HL-60/S4 (cell line): ENCODE data around the gene HEG1.

Source experiments
- in situ Hi-C: fragments of 300-500 bp; cut with MboI; formaldehyde crosslinking; loops from 2 replicates; pipeline ENCODE4 v1.14.3; 2022; ENCODE audit warnings: low sequenced_read_pairs

HEG1 gene

DNA sequence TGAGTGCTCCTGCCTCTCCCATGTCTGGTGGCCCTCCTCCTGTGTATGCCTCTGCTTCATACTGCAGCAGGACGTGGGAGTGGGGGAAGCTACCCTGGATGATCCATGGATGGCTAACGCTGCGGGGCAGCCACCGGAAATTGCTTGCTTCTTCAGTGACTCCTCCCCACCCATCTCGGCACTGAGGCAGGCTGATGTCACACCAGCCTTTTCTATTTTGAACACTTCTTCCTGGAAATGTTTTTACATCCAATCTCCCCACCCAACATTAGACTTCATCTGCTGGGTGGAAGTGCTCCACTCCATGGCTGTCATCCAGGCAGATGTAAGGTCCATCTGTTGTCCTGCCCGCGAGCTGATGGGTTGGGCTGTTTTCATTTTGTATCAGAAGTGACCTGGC is 62.3 kb downstream of the HEG1 start:
- in situ Hi-C loops, result no loop called here

DNA sequence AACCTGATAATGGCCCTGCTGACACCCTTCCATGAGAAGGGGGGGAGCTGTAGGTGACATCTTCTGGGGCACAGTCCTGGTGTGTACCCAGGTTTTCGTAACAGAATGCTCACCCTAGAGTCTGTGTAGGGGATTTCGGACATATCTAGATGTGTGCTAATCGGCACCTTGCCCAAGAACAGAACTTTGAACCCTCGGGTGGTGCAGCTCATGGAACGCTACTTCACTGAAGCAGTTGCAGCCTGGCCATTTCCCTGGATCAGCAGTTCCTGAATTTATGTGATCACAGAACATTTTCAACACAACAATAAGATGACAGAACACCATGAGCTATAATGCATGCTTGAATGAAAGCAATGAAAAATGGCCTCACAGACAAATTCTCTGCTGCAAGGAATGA is 63.8 kb downstream of the HEG1 start:
- in situ Hi-C loops, result no loop called here

DNA sequence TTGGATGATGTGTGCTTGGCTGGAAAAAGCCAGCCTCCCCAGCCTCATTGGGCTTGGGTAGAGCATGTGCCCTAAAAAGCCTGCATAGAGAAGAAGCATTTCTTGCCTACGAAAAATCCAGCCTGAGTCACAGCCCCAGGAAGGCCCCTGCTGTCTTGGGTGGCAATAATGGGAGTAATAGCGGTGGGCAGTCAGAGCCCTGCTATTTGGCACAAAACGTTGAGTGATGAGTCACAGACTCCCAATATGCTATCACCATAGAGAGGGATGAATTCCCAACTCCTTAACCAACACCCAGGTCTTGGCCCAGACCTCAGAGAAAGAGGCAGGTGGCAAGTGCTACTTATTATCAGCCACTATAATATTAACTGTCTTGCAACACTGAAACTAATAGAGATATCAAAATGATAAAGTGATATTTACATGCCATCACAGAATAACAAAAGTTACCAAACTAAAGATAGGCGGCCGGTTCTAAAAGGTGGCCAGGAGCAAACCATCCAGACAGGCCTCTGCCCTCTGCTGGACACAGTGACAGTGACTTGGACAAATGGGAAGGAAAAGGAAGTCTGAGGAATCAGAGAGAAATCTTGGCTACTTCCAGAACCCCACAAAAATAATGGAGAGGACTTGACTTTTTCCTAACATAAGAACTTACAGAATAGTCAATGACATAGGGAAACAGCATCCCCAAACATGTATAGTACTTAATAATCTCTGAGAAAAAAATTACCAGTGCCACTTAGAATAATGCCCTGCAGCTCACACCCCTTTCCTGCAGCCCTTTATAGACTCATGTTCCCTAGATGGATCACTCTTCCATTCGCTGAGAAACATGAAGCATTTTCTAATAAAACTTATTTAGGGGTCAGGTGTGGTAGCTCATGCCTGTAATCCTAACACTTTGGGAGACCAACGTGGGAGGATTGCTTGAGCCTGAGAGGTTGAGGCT is 69.3 kb downstream of the HEG1 start:
- in situ Hi-C loops, result no loop called here

DNA sequence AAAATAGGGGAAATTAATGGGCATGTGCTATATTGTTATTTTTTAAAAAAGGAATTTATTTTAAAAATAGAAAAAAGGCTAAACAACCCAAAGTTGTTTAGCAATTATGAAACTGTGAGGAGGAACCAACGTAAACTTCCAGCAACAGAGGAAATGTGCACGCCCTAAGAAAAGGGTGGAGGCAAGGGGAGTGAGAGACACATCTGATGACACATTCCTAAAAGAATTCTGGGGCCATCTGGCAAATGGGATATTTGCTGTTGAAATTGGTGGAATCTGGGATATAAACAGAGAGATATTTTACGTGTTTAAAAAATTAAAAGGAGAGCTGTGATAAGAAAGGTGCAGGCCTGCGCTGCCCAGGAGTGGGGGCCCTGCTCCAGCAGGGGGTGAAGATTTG is 70.4 kb downstream of the HEG1 start:
- in situ Hi-C loops, result no loop called here

DNA sequence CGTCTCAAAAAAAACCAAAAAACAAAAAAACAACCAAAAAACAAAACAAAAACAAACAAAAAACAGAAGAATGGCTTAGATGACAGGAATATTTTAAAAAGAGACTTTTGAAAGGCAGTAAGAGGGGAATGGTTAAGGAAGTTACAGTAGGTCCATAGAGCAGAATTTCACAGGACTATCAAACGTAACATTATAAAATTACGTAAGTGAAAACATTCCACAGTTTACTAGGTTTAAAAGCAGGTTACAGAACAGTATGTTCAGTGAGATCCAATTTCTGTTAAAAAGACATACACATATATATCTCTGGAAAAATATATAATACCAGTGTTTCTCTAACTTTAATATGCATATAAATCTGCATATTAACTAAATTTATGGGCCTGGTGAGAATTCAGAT is 71.0 kb downstream of the HEG1 start:
- in situ Hi-C loops, result no loop called here

DNA sequence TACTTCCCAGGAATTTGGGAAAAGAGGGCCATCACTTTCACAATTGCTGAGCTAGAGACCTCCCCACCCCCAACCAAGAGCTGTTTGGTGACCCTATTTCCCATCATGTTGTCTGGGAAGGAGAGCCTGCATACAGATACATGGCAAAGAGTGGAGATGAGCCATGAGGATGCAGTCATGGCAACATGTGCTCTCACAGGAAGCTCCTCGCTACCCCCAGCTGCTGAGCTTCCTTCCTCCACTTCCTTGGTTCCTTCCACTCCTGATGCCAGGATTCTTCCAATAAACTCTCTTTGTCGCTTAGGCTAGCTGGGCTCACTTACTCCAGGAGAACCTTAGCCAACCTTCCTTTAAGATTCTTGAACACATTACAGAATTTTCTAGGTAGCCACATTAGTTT is 72.9 kb downstream of the HEG1 start:
- in situ Hi-C loops, result no loop called here

DNA sequence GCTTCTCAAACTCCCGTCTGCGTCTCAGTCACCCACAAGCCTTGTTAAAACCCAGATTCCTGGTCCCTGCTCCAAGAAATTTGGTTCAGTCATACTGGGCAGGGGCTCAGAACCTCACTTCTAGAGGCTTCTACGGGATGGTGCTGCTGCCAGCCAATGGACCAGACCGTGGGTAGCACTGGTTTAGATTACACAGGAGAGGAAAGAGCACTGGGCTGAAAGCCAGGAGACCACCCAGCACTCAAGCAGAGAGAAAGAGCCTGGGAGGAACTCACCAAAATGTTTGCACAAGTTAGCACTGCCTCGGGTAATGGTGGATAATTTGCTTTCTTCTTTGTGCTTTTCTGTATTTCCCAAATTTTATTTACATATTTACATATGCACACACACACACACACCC is 74.3 kb downstream of the HEG1 start:
- in situ Hi-C loops, result no loop called here

DNA sequence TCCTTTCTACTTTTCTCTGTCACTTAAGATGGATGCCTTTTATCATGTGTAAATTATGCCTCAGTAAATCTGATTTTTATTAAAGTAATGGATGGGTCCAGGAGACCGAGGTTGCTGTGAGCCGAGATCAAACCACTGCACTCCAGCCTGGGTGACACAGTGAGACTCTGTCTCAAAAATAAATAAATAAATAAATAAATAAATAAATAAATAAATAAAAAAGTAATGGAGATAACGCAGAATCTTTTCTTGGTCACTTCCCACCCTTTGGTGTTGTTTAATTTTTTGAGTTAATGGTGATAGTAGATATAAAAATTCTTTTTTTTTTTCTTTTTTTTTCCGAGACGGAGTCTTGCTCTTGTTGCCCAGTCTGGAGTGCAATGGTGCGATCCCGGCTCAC is 77.2 kb downstream of the HEG1 start:
- in situ Hi-C loops, result no loop called here

DNA sequence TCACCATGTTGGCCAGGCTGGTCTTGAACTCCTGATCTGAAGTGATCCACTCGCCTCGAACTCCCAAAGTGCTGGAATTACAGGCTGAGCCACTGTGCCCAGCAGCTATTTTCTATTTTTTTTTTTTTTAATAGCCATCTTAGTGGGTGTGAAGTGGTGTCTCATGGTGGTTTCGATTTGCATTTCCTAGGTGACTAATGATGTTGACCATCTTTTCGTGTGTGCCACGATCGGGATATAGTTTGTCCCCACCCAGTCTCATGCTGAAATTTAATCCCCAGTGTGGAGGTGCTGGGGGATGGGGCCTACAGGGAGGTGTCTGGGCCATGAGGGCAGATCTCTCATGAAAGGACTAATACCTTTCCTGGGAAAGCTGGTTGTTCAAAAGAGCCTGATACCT is 79.4 kb downstream of the HEG1 start:
- in situ Hi-C loops, result no loop called here

DNA sequence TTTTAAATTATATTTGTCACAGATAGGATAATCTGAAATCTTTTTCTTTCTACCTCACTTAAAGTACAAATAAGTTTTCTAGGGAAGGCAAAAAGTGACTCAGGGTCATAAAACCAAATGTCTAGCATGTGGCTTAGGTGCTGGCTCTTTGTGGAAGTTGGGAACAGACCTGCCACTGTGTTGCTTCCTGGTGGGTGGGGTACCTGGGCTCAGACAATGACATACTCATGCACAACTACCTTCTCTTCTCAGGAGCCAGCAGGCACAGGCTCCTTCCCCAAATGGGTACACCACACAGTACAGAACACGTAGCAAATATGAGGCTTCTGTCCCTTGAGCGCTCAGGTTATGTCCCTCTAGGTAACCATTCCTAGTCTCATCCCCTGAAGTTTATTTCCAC is 81.1 kb downstream of the HEG1 start:
- in situ Hi-C loops, result no loop called here

DNA sequence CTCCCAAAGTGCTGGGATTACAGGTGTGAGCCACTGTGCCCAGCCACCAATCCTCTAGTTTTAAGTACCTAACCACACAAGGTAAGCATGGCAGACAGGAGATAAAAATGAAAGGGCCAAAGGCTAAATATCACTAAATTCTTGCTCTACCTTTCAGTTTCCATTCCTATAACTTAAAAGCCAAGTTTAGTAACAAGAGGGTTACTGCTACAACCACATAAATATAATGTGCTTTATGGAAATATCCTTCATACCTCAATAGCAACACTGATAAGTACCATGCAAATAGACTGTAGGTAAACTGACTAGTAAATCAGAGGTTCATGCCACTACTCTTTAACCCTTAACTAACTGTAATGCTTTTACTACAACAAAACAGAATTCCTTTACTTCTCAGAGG is 82.5 kb downstream of the HEG1 start:
- in situ Hi-C loops, result no loop called here

DNA sequence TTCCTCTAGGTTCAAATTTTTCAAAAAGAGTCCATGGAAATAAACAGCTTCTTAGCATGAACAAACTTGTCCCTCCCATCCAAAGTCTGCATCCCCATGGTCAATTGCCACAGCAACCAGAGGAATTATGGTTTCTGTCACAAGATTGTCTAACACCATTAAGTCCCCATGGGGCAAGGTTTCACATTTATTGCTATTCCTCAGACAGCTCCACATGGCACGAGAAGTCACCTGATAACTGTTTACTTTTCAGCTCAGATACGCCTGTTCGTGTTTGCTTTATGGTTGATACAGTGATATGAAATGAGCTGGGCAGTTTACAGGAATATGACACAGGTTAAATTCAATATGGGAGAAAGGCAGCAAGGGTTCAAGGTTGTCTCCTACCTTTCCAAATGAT is 83.3 kb downstream of the HEG1 start:
- in situ Hi-C loops, result no loop called here

DNA sequence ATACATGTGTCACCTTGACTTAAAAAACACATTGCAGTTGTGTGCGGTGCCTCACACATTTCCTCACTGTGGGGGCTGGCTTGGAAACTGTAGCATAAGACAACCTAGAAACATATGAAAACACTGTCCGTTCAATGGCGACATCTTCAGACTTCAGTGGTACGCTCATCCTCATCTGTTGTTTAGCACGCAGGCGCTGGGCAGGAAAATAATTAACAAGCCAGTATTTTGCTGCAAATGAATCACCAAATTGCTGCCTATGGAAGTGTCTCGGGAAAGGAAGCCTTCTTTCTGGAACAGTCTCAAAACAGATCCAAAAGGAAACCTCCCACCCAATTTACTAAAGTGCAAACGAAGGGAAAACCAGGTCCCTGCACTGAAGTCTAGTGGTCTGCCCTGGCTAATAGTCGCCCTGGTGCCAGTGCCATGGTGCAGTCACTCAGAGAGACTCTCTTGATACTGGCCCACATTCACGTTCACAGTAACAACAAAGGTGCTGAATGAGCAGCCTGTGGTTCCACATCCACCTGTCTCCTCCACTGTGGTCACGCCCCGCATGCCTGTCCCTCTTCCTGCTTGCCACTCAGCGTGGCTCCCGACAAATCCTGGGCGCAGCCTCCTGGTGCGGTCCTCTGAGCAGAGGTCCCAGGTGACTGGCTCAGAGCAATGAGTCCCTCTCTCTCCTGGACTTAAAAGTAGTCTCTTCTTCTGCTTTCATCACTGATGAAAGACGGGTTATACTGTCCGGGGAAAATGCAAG is 85.7 kb downstream of the HEG1 start:
- in situ Hi-C loops, result no loop called here

DNA sequence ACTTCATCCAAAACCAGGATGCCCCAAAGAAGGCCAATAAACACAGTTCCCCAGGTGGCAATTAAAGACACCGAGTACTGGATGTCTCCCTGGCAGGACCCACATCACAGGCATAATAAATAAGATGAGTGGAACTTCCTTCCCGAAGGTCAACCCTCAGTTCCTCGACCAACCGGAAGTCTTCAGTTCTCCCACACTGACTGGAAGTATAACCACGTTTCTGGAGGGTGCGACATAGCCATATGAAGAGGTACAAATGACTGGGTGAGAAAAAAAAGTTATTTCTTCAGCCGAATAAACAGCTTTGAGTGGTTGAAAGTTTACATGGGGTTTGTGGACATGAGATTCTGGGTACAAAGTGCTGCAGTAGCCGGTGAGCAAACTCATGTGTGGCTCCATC is 86.6 kb downstream of the HEG1 start:
- in situ Hi-C loops, result no loop called here

DNA sequence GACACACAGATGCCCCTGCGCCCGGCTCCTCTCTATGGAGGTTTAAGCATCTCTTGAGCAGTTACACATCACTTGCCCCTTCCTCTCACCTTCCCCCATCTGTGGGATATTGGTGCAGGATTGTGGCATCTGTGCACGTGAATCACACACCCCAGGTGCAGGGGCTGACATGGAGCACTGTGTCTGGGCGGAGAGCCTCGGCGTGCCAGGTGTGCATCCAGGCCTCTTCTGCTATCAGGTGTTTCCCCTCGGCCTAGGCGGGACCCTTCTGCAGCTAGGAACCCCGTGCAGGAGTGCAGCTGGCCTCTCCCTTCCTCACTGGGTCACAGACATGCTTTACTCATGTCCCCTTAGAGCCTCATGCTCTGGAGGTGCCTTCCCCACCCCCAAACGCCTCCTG is 87.8 kb downstream of the HEG1 start:
- in situ Hi-C loops, result no loop called here

DNA sequence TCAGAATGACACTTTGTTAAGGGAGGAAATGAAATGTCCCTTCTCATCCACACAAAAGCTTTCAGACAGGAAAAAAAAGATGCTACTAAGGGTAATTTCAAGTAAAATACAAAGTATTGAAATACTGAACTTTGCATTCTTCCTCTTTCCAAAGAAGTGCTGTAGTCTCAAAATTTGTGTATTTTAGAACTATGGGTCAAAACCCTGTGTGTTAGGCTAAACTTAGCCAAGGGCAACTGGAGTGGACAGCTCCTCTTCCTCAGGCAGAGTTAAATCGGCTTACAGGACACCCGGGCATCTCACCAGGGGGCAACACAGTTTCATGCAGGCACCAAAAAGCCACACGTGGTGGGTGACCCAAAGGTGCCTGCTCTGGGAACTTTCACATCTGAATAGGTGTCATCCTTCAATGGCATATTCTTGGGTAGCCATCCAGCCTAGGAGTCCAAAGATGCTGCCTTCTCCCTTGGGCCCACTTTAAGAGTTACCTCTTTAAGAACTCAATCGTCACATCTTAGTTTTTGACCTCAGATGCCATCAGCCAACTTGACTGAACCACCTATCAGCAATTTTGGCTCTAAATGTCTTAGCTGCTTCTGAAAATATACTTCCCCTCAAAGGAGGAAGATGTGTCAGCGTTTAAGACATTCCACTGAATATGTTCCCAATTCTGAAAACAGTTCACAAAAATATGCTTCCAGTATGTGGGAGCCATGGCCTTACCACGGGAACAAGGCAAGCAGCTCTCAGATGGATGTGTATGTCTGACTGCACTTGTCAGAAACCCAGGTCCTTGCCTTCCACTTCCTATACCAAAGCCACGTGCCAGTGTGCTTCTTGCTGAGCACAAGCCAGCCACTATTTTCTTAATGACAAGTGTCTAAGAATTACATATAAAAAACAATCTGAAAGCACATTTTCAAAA is 89.0 kb downstream of the HEG1 start:
- in situ Hi-C loops, result no loop called here

DNA sequence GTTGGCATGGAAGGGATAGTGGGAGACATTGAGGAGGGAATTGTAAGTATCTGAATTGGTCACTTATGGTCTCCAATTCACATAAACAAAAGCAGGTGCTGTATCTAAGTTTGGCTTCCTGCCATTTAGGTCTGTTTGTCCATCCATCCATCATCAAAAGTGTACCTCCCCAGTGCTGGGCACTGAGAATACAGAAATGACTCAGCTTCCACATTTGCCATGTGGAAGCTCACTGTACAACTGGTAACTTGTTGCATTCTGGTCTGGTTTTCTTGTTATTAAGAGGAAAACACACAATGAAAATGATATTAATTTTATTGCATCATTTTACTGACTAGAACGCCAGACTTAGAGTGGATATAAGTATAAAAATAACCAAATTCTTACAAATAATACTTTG is 90.4 kb downstream of the HEG1 start:
- in situ Hi-C loops, result no loop called here

DNA sequence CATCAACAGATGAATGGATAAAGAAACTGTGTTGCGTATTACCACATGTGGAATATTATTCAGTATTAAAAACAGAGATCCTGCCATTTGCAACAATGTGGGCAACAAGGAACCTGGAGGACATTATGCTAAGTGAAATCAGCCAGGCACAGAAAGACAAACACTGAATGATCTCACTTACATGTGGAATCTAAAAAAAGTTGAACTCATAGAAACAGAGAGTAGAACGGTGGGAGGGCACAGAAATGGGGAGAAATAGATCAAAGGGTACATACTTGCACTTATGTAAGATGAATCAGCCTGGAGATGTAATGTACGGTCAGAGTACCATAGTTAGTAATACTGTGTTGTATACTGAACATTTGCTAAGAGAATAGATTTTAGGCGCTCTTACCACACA is 91.4 kb downstream of the HEG1 start:
- in situ Hi-C loops, result no loop called here

DNA sequence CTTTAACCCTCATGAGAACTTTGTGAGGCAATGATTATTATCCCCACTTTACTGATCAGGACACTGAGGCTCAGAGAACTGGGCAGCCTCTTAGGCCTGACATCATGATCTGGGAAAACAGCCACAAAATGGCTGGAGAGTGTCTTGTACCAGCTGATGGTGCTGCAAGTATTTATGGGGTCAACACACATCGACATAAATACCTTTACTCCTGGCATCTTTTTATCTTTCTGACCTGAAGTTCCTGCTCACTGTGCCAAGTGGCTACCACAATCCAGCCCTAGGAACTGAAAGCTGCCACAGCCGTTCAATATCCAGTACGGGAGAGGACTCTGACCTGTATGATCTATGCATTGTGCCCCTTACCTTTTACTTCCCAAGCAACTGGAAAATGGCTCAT is 92.0 kb downstream of the HEG1 start:
- in situ Hi-C loops, result no loop called here

DNA sequence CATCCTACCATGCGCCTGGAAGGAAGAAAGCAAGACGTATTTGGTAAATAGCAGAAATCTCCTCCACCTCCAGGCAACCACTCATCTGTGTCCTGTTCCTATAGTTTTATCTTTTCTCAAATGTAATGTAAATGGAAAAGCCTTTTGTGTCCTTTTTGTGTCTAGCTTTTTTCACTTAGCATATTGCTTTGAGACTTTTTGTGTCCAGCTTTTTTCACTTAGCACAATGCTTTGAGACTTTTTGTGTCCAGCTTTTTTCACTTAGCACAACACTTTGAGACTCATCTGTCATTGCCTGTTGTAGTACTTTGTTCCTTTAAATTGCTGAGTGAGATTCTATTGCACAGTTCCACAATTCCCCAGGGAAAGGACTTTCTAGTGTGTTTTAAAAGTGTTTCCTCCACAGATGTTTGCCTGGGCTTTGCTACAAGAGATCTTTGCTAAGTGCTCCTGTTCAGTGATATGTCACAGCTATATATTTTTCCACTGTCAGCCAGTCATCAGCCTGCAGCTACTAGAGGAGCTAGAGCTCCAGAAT is 93.3 kb downstream of the HEG1 start:
- in situ Hi-C loops, result no loop called here

DNA sequence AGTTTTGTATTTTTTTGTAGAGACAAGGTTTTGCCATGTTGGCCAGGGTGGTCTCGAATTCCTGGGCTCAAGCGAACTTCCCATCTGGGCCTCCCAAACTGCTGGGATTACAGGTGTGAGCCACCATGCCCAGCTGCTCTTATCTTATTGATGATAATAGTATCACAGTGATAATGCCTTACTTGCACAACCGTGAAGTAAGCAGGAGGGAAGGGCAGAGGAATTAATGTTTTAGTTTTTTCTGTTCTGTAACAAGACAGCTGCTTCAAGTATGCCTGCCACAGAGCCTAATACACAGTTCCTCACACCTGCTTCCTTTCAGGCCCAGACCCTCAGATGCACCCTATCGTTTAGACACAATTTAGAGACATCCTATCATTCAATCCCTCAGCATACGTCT is 95.1 kb downstream of the HEG1 start:
- in situ Hi-C loops, result no loop called here
